ENCODE results near the gene ENKUR.
A peak's percentile ranks its signal among the peaks of the same experiment; 100 is the strongest.
"Not testable (repeated sequence)": the region's sequence is repeated elsewhere in the genome, so short reads cannot be mapped to it uniquely, and the experiment has no call there.

Gene ENKUR

GRCh38 chr10:24973163-24973562 is 42.8 kb downstream of the ENKUR start:
- DNase-seq (ENCODE audit: low spot score) = peak; percentile 40

GRCh38 chr10:24971374-24971773 is 44.6 kb downstream of the ENKUR start:
- no peak for DNase-seq (ENCODE audit: low spot score)

GRCh38 chr10:24969841-24970281 is 46.1 kb downstream of the ENKUR start:
- DNase-seq (ENCODE audit: low spot score) = no peak

GRCh38 chr10:24968951-24969350 is 47.0 kb downstream of the ENKUR start:
- DNase-seq (ENCODE audit: low spot score) = not testable (repeated sequence)

GRCh38 chr10:24968349-24968748 is 47.6 kb downstream of the ENKUR start:
- DNase-seq (ENCODE audit: low spot score) = no peak

- DNase-seq (ENCODE audit: low spot score) = no peak
Observed at GRCh38 chr10:24966962-24967481, 48.9 kb downstream of the ENKUR start.

GRCh38 chr10:24965051-24965450 is 50.9 kb downstream of the ENKUR start:
- no peak for DNase-seq (ENCODE audit: low spot score)

GRCh38 chr10:24963521-24964041 is 52.4 kb downstream of the ENKUR start:
- DNase-seq (ENCODE audit: low spot score) = no peak

- no peak for DNase-seq (ENCODE audit: low spot score)
Observed at GRCh38 chr10:24962995-24963394, 53.0 kb downstream of the ENKUR start.

- DNase-seq (ENCODE audit: low spot score) = no peak
Observed at GRCh38 chr10:24961582-24961981, 54.4 kb downstream of the ENKUR start.

GRCh38 chr10:24959382-24959730 is 56.6 kb downstream of the ENKUR start:
- DNase-seq (ENCODE audit: low spot score) = no peak

GRCh38 chr10:24958721-24959381 is 57.1 kb downstream of the ENKUR start:
- no peak for DNase-seq (ENCODE audit: low spot score)

- DNase-seq (ENCODE audit: low spot score) = no peak
Observed at GRCh38 chr10:24958091-24958720, 57.8 kb downstream of the ENKUR start.

GRCh38 chr10:24957624-24958051 is 58.3 kb downstream of the ENKUR start:
- DNase-seq (ENCODE audit: low spot score) = not testable (repeated sequence)

- no peak for DNase-seq (ENCODE audit: low spot score)
Observed at GRCh38 chr10:24953675-24954074, 62.3 kb downstream of the ENKUR start.

- peak; percentile 81 for DNase-seq (ENCODE audit: low spot score)
Observed at GRCh38 chr10:24952707-24953645, 63.0 kb downstream of the ENKUR start.

GRCh38 chr10:24952143-24952706 is 63.7 kb downstream of the ENKUR start, which contains the start of gene PRTFDC1:
PRTFDC1 (minus strand) TSS chr10:24952606; CDS start chr10:24952575, 31 bp downstream.
- DNase-seq (ENCODE audit: low spot score) = peak; percentile 78

- peak; percentile 67 for DNase-seq (ENCODE audit: low spot score)
Observed at GRCh38 chr10:24951201-24952142, 64.5 kb downstream of the ENKUR start.

- no peak for DNase-seq (ENCODE audit: low spot score)
Observed at GRCh38 chr10:24950439-24950838, 65.5 kb downstream of the ENKUR start.

GRCh38 chr10:24949616-24950015 is 66.3 kb downstream of the ENKUR start:
- no peak for DNase-seq (ENCODE audit: low spot score)

All from HuH-7 (cell line).